GM21515 (cell line): ENCODE data around the gene ABHD1.

Source experiments
- ATAC-seq: cut with Tn5 transposase; IDR thresholded peaks from one replicate; pipeline ENCODE4 v1.9.1; 2021; ENCODE audit not compliant: unreplicated experiment

The ABHD1 gene

GRCh38 chr2:27134781-27135477 is 11.3 kb downstream of the ABHD1 start:
- ATAC-seq, result no peak

GRCh38 chr2:27135478-27135955 is 11.9 kb downstream of the ABHD1 start:
- no peak for ATAC-seq

- no peak for ATAC-seq
Measured at GRCh38 chr2:27136751-27137150, 13.1 kb downstream of the ABHD1 start.

- no peak for ATAC-seq
Measured at GRCh38 chr2:27137322-27137935, 13.8 kb downstream of the ABHD1 start.

- ATAC-seq, result no peak
Measured at GRCh38 chr2:27138111-27138510, 14.5 kb downstream of the ABHD1 start.

- no peak for ATAC-seq
Measured at GRCh38 chr2:27139310-27139709, 15.7 kb downstream of the ABHD1 start, which contains the start of gene PRR30. TSS of gene PRR30 (minus strand) at chr2:27139410. CDS start at chr2:27138329, 1,081 bp downstream.

GRCh38 chr2:27143285-27143684 is 19.7 kb downstream of the ABHD1 start:
- ATAC-seq, result no peak

- ATAC-seq, result no peak
Measured at GRCh38 chr2:27145682-27146081, 22.1 kb downstream of the ABHD1 start.

- no peak for ATAC-seq
Measured at GRCh38 chr2:27147935-27148334, 24.3 kb downstream of the ABHD1 start.

- no peak for ATAC-seq
Measured at GRCh38 chr2:27148801-27149439, 25.3 kb downstream of the ABHD1 start, which contains the start of gene TCF23. TSS of gene TCF23 (plus strand) at chr2:27149004. CDS start at chr2:27149134, 130 bp downstream.

GRCh38 chr2:27149570-27150405 is 26.2 kb downstream of the ABHD1 start:
- no peak for ATAC-seq

GRCh38 chr2:27150639-27151230 is 27.1 kb downstream of the ABHD1 start:
- no peak for ATAC-seq

GRCh38 chr2:27152102-27152795 is 28.6 kb downstream of the ABHD1 start:
- ATAC-seq, result no peak

- no peak for ATAC-seq
Measured at GRCh38 chr2:27152796-27153464, 29.3 kb downstream of the ABHD1 start.

GRCh38 chr2:27154488-27154887 is 30.9 kb downstream of the ABHD1 start:
- ATAC-seq, result no peak

GRCh38 chr2:27155069-27155520 is 31.5 kb downstream of the ABHD1 start:
- ATAC-seq, result no peak

GRCh38 chr2:27158468-27158867 is 34.9 kb downstream of the ABHD1 start:
- no peak for ATAC-seq

- no peak for ATAC-seq
Measured at GRCh38 chr2:27159271-27159670, 35.7 kb downstream of the ABHD1 start.

- ATAC-seq, result no peak
Measured at GRCh38 chr2:27160191-27160590, 36.6 kb downstream of the ABHD1 start.
